ENCODE results near the gene ARHGAP32.
A peak's percentile ranks its signal among the peaks of the same experiment; 100 is the strongest.

The ARHGAP32 gene

DNA sequence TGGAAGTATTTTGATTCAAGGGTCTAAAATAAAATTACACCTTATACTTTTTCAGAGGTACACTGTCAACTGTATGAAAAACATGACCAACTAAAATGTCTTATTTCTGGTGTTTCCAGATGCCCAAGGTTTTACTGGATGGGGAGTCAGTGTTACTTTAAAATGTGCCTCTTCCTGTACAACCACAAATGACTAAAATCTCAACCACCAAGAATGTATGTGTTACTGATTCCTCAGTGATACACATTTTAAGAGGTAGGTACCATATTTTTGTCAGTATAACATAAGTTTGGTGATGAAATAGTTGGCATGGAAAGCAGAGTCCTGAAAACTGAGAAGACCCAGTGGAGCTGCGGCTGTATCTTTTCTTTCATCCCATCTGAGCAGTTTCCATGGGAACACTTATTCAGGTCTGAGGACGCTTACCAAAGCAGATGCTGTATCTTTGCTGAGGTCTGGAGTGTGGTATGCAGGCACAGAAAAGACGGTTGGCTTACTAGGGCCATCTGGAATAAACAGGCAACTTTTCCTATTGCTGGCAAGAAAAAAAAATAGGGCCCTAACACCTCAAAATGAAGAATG, 228.3 kb downstream of the ARHGAP32 start:
- TF ChIP-seq, protein P1, sequence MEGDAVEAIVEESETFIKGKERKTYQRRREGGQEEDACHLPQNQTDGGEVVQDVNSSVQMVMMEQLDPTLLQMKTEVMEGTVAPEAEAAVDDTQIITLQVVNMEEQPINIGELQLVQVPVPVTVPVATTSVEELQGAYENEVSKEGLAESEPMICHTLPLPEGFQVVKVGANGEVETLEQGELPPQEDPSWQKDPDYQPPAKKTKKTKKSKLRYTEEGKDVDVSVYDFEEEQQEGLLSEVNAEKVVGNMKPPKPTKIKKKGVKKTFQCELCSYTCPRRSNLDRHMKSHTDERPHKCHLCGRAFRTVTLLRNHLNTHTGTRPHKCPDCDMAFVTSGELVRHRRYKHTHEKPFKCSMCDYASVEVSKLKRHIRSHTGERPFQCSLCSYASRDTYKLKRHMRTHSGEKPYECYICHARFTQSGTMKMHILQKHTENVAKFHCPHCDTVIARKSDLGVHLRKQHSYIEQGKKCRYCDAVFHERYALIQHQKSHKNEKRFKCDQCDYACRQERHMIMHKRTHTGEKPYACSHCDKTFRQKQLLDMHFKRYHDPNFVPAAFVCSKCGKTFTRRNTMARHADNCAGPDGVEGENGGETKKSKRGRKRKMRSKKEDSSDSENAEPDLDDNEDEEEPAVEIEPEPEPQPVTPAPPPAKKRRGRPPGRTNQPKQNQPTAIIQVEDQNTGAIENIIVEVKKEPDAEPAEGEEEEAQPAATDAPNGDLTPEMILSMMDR (IDR thresholded peaks at IDR 0.05; ENCODE audit: low read depth, low read length, missing control alignments) = no peak
- in situ Hi-C loops (cut with HindIII; ENCODE audit: low sequenced_read_pairs) = no loop called here
- no peak for DNase-seq (ENCODE audit: low read depth)
- no peak overlapping the region for H3K4me3 ChIP-seq (ENCODE audit: low read depth, low read length)

DNA sequence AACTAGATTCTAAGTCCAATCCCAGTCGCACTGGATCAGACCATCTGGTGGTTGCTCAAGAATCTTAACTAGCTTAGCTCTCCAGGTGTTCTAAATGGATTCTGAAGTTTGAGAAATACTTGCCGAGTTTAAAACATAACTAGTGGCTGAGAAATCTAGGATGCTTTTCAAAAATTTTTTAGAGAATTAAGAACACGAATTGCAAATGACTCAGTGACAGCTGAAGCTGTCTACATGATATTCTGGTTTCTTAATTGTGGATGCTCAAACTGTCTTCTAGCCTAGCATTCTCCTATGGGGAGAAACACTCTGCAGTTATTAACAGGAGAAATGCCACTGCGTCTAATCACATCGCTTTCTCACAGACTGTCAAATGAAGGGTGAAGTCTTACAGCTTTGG, 229.2 kb downstream of the ARHGAP32 start:
- no peak for DNase-seq (ENCODE audit: low read depth)
- in situ Hi-C loops (cut with HindIII; ENCODE audit: low sequenced_read_pairs) = no loop called here
- TF ChIP-seq, protein P1 (IDR thresholded peaks at IDR 0.05; ENCODE audit: low read depth, low read length, missing control alignments) = no peak
- H3K4me3 ChIP-seq (ENCODE audit: low read depth, low read length) = no peak overlapping the region

DNA sequence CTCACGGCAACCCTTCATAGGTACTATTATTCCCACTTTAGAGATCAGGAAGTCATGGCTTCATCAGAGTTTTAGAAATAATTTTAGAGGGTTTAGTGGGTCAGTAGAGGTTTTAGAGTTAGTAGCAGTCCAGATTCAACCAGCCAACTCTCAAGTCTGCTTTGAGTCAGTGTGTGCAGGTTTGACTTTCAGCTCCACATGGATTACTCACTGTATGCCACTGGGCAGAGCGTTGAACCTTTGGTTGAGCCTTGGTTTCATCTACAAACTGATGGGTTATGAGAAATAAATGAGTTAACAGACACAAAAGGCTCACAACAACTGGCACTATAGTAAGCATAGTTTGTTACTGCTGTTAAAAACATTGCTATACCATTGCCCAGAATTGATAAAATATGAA, 230.5 kb downstream of the ARHGAP32 start:
- in situ Hi-C loops (cut with HindIII; ENCODE audit: low sequenced_read_pairs) = no loop called here
- TF ChIP-seq, protein P1 (IDR thresholded peaks at IDR 0.05; ENCODE audit: low read depth, low read length, missing control alignments) = no peak

DNA sequence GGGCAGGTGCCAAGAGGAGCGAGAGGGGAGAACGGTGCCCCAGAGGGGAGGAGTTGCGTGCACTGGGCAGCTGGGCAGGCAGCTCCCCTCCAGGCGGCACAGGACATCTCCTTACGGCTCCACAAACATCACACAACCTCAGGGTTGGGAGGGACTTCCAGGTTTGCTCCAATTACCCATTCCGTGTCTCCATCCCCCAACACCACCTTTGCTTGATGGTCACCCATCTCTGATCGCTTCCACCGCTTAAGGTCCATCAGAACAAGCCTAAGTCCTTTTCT, 235.0 kb downstream of the ARHGAP32 start:
- in situ Hi-C loops (cut with HindIII; ENCODE audit: low sequenced_read_pairs) = no loop called here
- TF ChIP-seq, protein P1 (IDR thresholded peaks at IDR 0.05; ENCODE audit: low read depth, low read length, missing control alignments) = no peak
- DNase-seq (ENCODE audit: low read depth) = no peak

More for the DNA sequence above, 230.5 kb downstream of the ARHGAP32 start:
- no peak for DNase-seq (ENCODE audit: low read depth)
- no peak overlapping the region for H3K4me3 ChIP-seq (ENCODE audit: low read depth, low read length)

DNA sequence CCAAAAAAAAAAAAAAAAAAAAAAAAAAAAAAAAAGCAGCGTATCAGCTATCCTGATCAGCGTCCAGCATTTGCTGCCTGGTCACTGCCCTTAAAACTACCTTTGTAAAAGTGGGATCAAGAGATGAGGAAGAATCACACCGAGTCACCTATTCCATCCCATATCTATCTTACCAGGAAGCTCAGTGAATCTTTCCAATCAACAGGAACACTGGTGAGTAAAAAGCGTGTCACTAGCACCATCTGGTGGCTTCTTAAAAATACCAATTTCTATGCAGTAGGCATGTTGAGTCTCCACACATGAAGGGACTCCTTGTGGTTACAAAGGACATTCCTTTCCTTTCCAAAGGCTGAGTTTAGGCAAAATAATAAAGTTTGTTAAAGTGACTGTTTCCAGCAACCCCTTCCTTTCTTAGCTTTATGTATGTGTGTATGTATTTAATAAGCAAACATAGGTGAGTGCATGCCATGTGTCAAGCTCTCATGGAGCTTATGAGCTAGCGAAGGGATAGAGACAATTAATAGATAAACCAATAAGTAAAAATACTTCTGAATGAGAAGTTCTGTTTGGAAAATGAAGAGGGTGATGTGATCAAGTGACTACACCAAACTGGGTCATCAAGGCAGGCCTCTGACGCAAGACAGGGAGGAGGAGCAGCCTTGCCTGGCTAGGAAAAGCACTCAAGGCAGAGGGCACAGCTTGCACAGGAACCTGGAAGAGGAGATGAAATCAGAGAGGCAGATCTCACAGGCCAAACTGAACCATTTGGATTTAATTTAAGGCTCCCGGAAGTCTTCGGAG, 235.5 kb downstream of the ARHGAP32 start:
- H3K4me3 ChIP-seq (ENCODE audit: low read depth, low read length) = no peak overlapping the region
- TF ChIP-seq, protein P1 (IDR thresholded peaks at IDR 0.05; ENCODE audit: low read depth, low read length, missing control alignments) = peak; percentile 66
- peak; percentile 57 for DNase-seq (ENCODE audit: low read depth)
- in situ Hi-C loops (cut with HindIII; ENCODE audit: low sequenced_read_pairs) = no loop called here

More for the DNA sequence above, 235.0 kb downstream of the ARHGAP32 start:
- no peak overlapping the region for H3K4me3 ChIP-seq (ENCODE audit: low read depth, low read length)

DNA sequence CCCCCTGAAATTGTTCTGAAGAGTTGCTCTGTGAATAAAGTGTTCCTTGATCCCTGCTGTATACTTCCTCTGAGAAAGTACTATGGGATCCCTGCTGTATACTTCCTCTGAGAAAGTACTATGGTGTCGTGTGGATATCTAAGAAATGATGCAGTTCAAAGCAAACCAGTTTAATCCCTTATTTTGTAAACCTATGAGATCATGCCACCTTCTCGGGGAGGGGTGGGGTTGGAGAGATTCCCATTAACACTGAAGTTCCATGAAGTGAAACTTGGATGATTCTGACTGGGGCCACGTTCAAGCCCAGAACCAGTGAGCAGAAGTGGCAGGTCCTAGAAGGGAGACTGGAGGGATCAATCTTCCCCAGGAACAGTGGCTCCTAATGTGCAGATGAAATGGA, 236.5 kb downstream of the ARHGAP32 start:
- TF ChIP-seq, protein P1 (IDR thresholded peaks at IDR 0.05; ENCODE audit: low read depth, low read length, missing control alignments) = no peak
- no peak overlapping the region for H3K4me3 ChIP-seq (ENCODE audit: low read depth, low read length)
- in situ Hi-C loops (cut with HindIII; ENCODE audit: low sequenced_read_pairs) = no loop called here
- DNase-seq (ENCODE audit: low read depth) = no peak

Measured in astrocyte of the cerebellum (primary cell).